NCI-H446 (cell line): ENCODE data around the gene RXRA.

Source experiments
- DNase-seq, 2 experiments: peaks; one replicate each; lab custom pipeline; 2025; lab: John Stamatoyannopoulos, UW

RXRA gene

DNA sequence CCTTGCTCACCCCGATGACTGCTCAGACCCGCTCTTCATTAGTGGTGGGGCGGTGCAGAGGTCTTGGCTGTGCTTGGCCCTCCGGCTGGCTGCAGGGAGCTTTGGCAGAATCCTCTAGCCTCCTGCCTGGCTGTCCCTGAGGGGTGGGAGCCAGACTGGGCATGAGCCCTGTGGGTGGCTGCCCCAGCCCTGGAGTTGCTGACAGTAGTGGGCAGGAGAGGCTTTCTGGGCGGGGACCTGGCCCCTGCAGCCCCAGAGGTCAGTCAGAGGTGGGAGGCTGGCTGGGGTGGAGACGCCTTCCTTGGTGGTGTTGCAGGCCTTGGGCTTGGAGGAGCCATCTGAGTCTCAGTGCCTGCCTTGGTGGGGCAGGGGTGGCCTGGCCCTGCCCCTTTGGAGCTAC lies 146.0 kb downstream of the RXRA start:
- no peak for DNase-seq

- no peak for DNase-seq
Measured at GRCh38 chr9:134473141-134474054, 147.1 kb downstream of the RXRA start.

- no peak for DNase-seq
Measured at GRCh38 chr9:134474055-134474370, 147.8 kb downstream of the RXRA start.

DNA sequence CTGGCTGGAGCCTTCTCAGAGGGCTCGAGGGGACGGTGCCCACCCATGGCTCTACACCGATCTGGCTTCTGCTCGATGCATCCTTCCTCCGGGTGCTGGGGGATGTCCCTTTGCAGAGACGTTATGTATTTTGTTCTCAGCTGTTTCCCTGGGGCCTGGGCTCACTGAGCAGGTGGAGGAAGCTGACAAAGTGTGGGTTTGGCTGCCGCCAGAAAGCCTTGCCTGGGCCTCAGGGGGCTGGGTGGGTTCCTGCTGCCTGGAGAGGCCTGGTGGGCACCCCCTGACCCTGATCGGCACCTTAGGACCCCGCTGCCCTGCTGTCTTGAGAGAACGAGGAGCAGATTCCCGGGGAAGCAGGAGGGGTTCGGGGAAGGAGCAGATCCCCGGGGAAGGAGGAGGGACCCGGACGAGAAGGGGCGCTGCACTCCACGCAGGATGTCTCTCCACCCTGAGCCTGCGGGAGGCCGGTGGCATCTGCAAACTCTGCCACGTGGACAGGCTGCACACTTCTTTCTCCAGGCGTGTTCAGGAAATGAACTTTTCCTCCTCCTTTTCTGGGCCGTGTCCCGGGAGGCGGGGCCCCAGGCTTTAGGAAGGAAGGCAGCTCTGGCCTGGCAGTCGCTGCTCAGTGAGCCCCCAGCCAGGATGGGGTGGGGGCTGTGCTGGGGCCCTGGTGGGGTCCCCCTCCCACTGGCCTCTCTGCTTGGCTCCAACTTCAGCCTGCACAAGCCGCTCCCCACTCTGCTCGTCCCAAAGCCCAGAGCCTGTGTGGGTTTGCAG lies 148.9 kb downstream of the RXRA start:
- DNase-seq: no peak

DNA sequence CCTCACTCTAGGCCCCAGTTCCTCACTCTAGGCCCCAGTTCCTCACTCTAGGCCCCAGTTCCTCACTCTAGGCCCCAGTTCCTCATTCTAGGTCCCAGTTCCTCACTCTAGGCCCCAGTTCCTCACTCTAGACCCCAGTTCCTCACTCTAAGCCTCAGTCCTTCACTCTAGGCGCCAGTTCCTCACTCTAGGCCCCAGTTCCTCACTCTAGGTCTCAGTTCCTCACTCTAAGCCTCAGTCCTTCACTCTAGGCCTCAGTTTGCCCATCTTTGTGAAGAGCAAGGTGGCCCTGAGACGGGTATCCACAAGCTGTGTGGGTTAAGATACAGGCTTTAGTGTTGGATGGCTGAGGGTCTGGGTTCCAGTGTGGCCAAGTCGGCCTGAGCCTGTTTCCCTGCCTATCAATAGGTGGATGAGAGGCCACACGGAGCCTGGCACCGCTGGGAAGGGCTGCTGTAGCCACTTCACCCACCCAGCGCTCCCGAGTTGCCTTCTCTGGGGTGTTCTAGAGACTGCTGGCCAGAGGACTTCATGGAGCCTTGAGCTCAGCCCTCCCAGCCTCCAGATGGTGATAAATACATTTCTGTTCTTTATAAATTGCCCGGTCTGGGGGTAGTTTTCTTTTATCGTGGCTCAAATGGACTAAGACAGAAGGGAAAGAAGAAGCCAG lies 150.2 kb downstream of the RXRA start:
- no peak for DNase-seq

DNA sequence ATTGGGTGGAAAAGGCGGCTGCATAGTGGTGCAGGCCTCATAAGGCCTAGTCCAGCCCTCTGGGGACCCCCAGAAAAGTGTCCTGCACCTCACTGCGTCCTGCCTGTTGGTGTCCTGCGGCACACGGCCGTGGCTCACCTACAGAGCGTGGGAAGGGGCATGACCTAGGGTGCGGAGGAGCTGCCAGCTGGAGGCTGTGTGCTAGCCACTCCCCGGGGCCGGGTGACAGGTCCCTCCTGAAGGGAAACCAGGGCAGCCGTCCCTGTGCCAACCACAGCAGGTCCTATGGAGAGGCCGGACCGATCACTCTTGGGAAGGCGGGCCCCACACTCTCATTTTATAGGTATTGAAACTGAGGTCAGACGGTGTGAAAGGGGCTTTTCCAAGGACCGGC lies 150.7 kb downstream of the RXRA start:
- no peak for DNase-seq

DNA sequence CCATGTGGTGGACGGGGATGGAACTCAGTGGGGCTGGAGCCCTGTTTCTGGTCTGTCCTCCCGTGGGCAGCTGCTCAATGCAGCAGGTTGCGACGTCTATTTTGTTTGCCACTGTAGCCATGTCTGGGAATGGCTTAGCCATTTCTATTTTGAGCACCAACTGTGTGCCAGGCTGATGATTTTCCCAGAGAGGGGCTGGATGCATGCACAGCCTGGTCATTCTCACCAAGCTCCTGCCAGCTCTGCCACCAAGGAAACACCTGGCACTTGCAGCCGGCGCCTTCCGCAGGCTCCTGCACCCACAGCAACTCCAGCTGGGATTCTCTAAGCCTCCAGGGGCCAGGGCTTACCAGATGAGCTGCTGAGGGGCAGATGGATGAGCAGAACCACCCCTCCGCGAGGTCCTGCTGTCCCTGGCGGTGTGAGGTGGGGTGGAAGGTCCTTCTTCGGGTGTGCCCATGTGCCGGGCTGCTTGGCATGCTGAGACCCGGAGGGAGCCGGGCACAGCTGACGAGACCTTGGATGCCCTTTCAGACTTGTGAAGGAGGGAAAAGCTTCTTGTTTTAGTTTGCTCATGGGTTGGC lies 151.2 kb downstream of the RXRA start:
- no peak for DNase-seq

DNA sequence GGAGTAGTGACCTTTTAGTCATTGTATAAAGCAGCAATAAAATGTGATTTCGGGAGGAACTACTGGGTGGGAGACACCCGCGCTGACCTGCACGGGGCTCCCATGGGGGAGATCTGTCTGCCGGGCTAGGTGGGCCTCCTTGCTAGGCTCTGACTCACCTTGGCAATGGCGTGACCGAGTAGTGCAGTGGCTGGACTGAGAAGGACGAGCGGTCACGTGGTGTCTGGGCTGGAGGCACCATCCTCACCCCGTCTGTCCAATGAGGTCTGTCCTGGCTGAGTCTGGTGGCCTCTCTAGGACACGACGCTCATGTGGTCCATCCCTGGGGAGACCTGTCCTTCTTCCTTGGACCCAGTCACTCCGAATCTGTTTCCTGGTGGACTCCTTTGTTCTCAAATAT lies 151.7 kb downstream of the RXRA start:
- no peak for DNase-seq

GRCh38 chr9:134481762-134482161 lies 155.5 kb downstream of the RXRA start:
- no peak for DNase-seq

GRCh38 chr9:134482226-134482625 lies 156.0 kb downstream of the RXRA start:
- no peak for DNase-seq

DNA sequence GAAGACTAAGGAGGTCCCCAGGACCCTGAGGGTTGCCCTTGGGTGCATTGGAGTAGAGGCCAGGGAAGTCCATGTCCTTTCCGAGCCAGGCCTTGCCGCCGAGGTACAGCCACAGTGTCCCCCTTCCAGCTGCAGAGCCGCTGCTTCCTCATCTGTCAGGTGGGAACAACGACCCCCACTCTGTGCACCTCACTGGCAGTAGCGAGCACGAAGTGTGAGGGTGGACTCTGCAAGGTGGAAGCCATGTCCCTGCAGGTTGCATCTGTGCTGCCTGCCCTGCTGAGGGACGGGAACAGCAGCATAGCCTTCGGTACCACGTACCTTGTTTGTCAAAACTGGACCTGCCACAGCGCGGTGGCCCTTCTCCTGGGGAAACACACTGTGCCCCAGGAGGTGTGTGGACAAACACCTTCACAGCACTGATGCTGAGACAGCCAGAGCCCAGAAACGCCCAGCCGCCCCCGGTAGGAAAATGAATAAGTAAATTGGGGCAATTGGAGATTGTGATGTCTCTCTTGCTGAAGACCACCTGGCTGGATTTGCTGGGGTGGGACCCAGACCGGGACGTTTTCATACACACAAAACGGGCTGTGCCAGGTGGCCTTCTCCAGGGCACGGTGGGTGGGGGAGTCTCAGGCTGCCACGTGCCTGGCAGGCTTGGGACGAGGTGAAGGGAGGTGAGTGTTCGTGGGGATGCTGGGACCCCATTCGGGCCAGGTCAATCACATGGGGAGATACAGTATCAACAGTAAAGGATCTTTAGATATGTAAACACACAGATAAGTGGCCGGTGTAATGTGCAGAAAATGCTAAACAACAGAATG lies 157.3 kb downstream of the RXRA start:
- no peak for DNase-seq

DNA sequence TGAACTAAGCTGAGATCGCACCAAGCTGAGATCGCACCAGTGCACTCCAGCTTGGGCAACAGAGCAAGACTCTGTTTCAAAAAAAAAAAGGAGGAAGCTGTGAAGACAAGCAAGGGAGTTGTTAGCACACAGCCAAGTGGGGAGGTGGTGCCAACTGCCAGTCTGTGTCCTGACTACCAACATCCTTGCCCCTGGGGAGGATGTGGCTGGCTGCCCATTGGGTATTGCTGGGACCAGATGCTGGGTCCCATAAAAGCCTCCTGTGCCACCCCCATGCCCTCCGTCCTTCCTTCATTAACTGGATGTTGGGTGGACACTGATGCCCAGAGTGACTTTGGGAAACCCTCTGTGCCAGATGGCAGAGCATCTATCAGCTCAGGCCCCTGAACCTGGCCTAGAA lies 158.2 kb downstream of the RXRA start:
- DNase-seq: no peak

GRCh38 chr9:134485653-134486052 lies 159.4 kb downstream of the RXRA start:
- no peak for DNase-seq

GRCh38 chr9:134486143-134486591 lies 159.9 kb downstream of the RXRA start:
- no peak for DNase-seq

GRCh38 chr9:134486596-134486995 lies 160.3 kb downstream of the RXRA start:
- no peak for DNase-seq
